Left lung (tissue), 10 donors: ENCODE results near the gene DNAJB6. TPM values are rescaled to one million over a fixed set of nuclear protein-coding genes. Genes with fewer than 3 reads are reported as not detected.

Experiments
- ATAC-seq: fragments of 200-7000 bp; cut with Tn5 transposase; one replicate; pipeline ENCODE4 v1.9.1; 2020; ENCODE audit warnings: moderate library complexity
- DNase-seq, 4 donors: peaks; one replicate each; pipeline ENCODE4 v3.0.0-alpha.2; 2013 to 2020
- H3K27ac ChIP-seq, 2 donors: fragments of 200-600 bp; sonication (generic) in 1 of 2; one replicate each; pipeline versions ENCODE4 v1.5.0 to v1.8.0; 2020 to 2021
- H3K27me3 ChIP-seq, 2 donors: fragments of 200-600 bp; sonication (generic) in 1 of 2; one replicate each; pipeline versions ENCODE4 v1.5.0 to v1.8.0; 2020 to 2021
- H3K36me3 ChIP-seq, 2 donors: fragments of 200-600 bp; sonication (generic) in 1 of 2; one replicate each; pipeline versions ENCODE4 v1.5.0 to v1.8.0; 2020 to 2021
- H3K4me1 ChIP-seq, 2 donors: fragments of 200-600 bp; one replicate each; pipeline ENCODE4 v1.8.0; 2021
- H3K4me3 ChIP-seq, 2 donors: fragments of 200-600 bp; sonication (generic) in 1 of 2; one replicate each; pipeline versions ENCODE4 v1.5.0 to v1.8.0; 2020 to 2021; ENCODE audit warnings: mild to moderate bottlenecking in 1 of 2
- H3K9me3 ChIP-seq, 2 donors: fragments of 200-600 bp; sonication (generic) in 1 of 2; one replicate each; pipeline versions ENCODE4 v1.5.0 to v1.8.0; 2020 to 2021
- intact Hi-C, 2 donors: fragments of 100-400 bp; cut with DNase I; formaldehyde crosslinking; loops; one replicate each; pipeline versions ENCODE4 v1.11.2 to v1.14.2; 2022
- polyA plus RNA-seq, 6 donors: library from polyadenylated mRNA; unstranded; fragments of 120-200 nt; gene quantifications; one replicate each; pipeline ENCODE4 v1.2.1, GENCODE V29; 2013; ENCODE audit not compliant: insufficient read length in 6 of 6
- total RNA-seq, 2 donors: library from RNA; stranded (reverse); fragmentation: NEBNext Ultra II Directional; extraction: Animal tissue kit (Norgen Biotek cat#: 25700); gene quantifications; one replicate each; pipeline ENCODE4 v1.2.1, GENCODE V29; 2021
- TF ChIP-seq, protein P1 (sequence below), 2 donors: fragments of 200-600 bp; sonication (generic) in 1 of 2; IDR thresholded peaks; one replicate each; pipeline versions ENCODE4 v1.5.0 to v1.8.0; 2021; ENCODE audit warnings: antibody characterized with exemption in 2 of 2
- donor health status: DM: no; HTN: yes; CAD: no.
- donor health status: DM: no; HTN: no; CAD: no.

DNAJB6 gene
- total and polyA plus RNA-seq, 8 donors, result 76.6 to 150 (median 131) TPM

DNA sequence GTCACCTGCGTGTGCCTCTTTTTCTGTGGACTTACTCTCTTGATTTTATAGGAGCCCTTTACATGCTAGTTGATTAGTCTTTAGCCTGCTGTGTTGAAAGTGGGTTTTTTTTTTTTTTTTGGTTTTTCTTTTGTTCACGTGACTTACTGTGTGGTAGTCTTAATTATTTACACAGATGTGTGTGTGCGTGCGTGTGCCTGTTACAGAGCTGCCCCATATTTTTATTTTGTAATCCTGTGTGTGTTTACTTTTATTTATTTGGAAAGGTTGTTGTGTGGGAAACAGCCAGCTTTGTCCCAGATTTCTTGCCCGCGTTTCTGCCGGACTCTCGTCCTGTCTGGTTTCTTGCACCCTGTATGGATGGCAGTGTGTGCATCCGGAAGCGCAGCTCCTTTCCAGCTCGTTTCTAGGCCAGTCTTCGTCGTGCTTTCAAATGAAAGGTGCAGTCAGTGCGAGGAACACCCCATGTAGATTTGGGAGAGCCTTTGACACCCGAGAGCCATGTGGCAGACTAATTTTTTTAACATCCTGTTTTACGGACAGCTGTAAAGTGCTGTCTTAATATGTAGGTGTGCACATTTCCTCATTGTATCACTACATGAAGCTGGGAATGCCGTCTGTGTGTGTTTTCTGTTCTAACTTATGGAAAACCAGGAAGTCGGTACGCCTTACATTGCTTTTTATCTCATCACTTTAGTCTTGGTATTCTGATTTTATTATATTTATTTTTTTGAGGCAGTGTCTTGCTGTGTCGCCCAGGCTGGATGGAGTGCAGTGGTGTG is 55.6 kb downstream of the DNAJB6 start:
- TF ChIP-seq, protein P1, sequence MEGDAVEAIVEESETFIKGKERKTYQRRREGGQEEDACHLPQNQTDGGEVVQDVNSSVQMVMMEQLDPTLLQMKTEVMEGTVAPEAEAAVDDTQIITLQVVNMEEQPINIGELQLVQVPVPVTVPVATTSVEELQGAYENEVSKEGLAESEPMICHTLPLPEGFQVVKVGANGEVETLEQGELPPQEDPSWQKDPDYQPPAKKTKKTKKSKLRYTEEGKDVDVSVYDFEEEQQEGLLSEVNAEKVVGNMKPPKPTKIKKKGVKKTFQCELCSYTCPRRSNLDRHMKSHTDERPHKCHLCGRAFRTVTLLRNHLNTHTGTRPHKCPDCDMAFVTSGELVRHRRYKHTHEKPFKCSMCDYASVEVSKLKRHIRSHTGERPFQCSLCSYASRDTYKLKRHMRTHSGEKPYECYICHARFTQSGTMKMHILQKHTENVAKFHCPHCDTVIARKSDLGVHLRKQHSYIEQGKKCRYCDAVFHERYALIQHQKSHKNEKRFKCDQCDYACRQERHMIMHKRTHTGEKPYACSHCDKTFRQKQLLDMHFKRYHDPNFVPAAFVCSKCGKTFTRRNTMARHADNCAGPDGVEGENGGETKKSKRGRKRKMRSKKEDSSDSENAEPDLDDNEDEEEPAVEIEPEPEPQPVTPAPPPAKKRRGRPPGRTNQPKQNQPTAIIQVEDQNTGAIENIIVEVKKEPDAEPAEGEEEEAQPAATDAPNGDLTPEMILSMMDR (IDR thresholded peaks at IDR 0.05), result no peak
- H3K27me3 ChIP-seq, result no peaks in the 10 kb centered on the region
- ATAC-seq (no peak), DNase-seq (no peak)
- no peak overlapping the region for H3K27ac ChIP-seq
- H3K4me3 ChIP-seq, result no peak overlapping the region
- peaks cover under 1 to 80% of the 10 kb centered on the region in 2 donors for H3K4me1 ChIP-seq
- intact Hi-C loops, result no loop called here
- H3K9me3 ChIP-seq, result no peaks in the 10 kb centered on the region
- peaks cover 0 to 50% of the 10 kb centered on the region in 2 donors for H3K36me3 ChIP-seq

GRCh38 chr7:157394246-157395191 is 57.7 kb downstream of the DNAJB6 start:
- peak in 1 of 4 donors; percentile 16 for DNase-seq
- Histone ChIP-seq H3K36me3 (peaks cover 0 to 51% of the 10 kb centered on the region in 2 donors), H3K27ac (no peak overlapping the region), H3K4me1 (peaks cover 9 to 76% of the 10 kb centered on the region in 2 donors), H3K9me3 (no peaks in the 10 kb centered on the region), H3K27me3 (no peaks in the 10 kb centered on the region), H3K4me3 (no peak overlapping the region)
- TF ChIP-seq, protein P1 (IDR thresholded peaks at IDR 0.05), result no peak
- intact Hi-C loops, result no loop called here
- ATAC-seq, result no peak

GRCh38 chr7:157395206-157395605 is 58.4 kb downstream of the DNAJB6 start:
- Histone ChIP-seq H3K27ac (peak overlapping the region in 1 of 2 donors; percentile 48), H3K4me1 (peaks cover 9 to 69% of the 10 kb centered on the region in 2 donors), H3K27me3 (no peaks in the 10 kb centered on the region), H3K36me3 (peaks cover 0 to 53% of the 10 kb centered on the region in 2 donors), H3K4me3 (no peak overlapping the region), H3K9me3 (no peaks in the 10 kb centered on the region)
- intact Hi-C loops, result no loop called here
- DNase-seq (no peak), ATAC-seq (no peak)
- TF ChIP-seq, protein P1 (IDR thresholded peaks at IDR 0.05), result no peak

DNA sequence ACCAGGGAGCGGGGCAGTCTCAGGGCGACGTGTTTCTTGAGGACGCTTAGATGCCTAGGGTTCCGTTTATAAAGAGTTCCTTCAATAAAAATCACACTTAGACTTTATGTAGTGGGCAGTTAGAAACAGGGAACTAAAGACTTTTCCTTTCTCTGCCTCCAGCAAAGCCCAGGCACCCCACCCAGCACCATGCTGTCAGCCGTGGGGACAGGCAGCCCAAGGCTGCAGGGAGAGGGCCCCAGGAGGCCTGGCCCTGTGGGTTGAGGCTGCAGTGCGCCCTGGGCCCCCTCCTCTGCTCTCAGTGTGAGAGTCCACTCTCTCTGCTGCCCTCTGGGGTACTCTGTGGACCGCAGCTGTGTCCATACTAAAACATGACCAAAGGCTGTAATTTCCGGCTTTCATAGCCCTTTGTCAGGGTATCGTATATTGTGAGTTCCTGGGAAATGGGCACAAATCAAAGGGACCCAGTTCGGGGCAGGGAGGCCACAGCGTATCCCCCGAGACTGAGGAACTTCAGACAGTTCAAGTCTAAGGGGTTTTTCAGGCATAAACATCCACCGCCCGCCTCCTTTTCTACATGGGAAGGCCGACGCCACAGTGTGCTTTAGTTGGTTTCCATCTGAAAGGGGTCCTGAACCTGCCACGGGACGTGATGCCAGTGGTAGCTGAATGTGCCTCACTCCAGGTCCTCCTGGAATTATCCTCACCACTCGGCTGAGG is 59.7 kb downstream of the DNAJB6 start:
- intact Hi-C loops, result no loop called here
- no peaks in the 10 kb centered on the region for H3K27me3 ChIP-seq
- no peak overlapping the region for H3K27ac ChIP-seq
- TF ChIP-seq, protein P1 (IDR thresholded peaks at IDR 0.05), result no peak
- H3K4me3 ChIP-seq, result no peak overlapping the region
- peaks cover 0 to 54% of the 10 kb centered on the region in 2 donors for H3K36me3 ChIP-seq
- DNase-seq (peak in 2 of 4 donors; percentile 29 to 62), ATAC-seq (no peak)
- no peaks in the 10 kb centered on the region for H3K9me3 ChIP-seq
- H3K4me1 ChIP-seq, result peaks cover 9 to 56% of the 10 kb centered on the region in 2 donors
